Psoas muscle (tissue), 8 donors: ENCODE measurements around the gene PHACTR2. TPM values are rescaled to one million over a fixed set of nuclear protein-coding genes. Genes with fewer than 3 reads are reported as not detected.

ENCODE experiments used
- ATAC-seq, 4 donors: fragments of 200-7000 bp; cut with Tn5 transposase; one replicate each; pipeline ENCODE4 v1.9.1; 2020; ENCODE audit warnings: moderate library complexity in 3 of 4, mild to moderate bottlenecking in 2 of 4
- DNase-seq, 2 donors: peaks; one replicate each; pipeline ENCODE4 v3.0.0-alpha.2; 2020
- H3K27ac ChIP-seq: fragments of 200-600 bp; one replicate; pipeline ENCODE4 v1.8.0; 2022
- H3K27me3 ChIP-seq, 3 donors: fragments of 200-600 bp in 1 of 3; one replicate each; pipeline versions ENCODE4 v1.6.1 to v1.8.0; 2013 to 2022; ENCODE audit warnings: low read length in 2 of 3, mild to moderate bottlenecking in 2 of 3, moderate library complexity in 1 of 3; ENCODE audit not compliant: insufficient read depth in 3 of 3
- H3K36me3 ChIP-seq, 2 donors: fragments of 200-600 bp in 1 of 2; one replicate each; pipeline versions ENCODE4 v1.6.1 to v1.8.0; 2013 to 2022; ENCODE audit warnings: low read depth in 1 of 2, mild to moderate bottlenecking in 1 of 2, moderate library complexity in 1 of 2; ENCODE audit not compliant: insufficient read depth in 1 of 2
- H3K4me1 ChIP-seq: fragments of 200-600 bp; one replicate; pipeline ENCODE4 v1.8.0; 2022
- H3K4me3 ChIP-seq: fragments of 200-600 bp; one replicate; pipeline ENCODE4 v1.8.0; 2022; ENCODE audit warnings: mild to moderate bottlenecking
- H3K9me3 ChIP-seq: fragments of 200-600 bp; one replicate; pipeline ENCODE4 v1.8.0; 2022
- CTCF ChIP-seq: fragments of 200-600 bp; IDR thresholded peaks from one replicate; pipeline ENCODE4 v1.8.0; 2022; ENCODE audit warnings: antibody characterized with exemption
- WGBS, 3 donors: extraction: QIAGEN DNeasy Blood & Tissue Kit; methylation state at CpG; one replicate each; pipeline versions ENCODE4 v1.1.6 to v1.1.7; 2013; 5-methylcytosine and 5-hydroxymethylcytosine counted together
- intact Hi-C, 2 donors: fragments of 100-400 bp; cut with DNase I; formaldehyde crosslinking; loops; one replicate each; pipeline versions ENCODE4 v1.11.0 to v1.14.2; 2022
- polyA plus RNA-seq, 3 donors: library from polyadenylated mRNA; stranded (reverse); fragments of 200-250 nt; gene quantifications; one replicate each; pipeline ENCODE4 v1.2.3, GENCODE V29; 2013
- total RNA-seq, 4 donors: library from RNA; stranded (reverse); fragmentation: NEBNext Ultra II Directional in 2 of 4; extraction: Animal tissue kit (Norgen Biotek cat#: 25700) in 2 of 4; gene quantifications; one replicate each; pipeline versions ENCODE4 v1.2.1 to v1.2.4, GENCODE V29; 2021 to 2023
- donor health status: healthy with polysubstance abuse.
- donor health status: DM: no; HTN: no; CAD: no; lungs with moderate emphysema.
- donor health status: Bipolar disorder and iron deficiency.
- donor health status: healthy.
- donor health status: DM: yes; HTN: yes; CAD: no.
- donor health status: DM: no; HTN: no; CAD: no.
- donor health status: DM: no; HTN: no; CAD: no.
- donor health status: DM: yes; HTN: yes; CAD: no.

The PHACTR2 gene
- total and polyA plus RNA-seq, 7 donors = 3.4 to 48.8 (median 30.0) TPM

DNA sequence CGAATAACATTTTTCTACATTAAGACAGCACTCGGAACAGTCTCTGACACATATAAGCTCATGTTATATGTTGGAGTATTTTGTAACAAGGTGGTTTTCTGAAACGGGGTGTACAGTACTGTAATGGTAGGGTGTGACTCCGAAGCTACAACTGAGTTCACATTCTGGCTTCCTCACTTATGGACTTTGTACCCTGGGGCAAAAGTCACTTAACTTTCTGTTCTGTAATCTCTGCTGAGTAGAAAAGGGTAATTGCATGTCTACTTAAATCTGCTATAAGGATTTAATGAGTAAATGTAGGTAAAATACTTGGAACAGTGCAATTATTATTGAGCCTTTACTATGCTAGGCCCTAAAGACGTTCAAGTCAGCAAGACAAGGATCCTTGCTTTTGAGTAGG lies 160.6 kb downstream of the PHACTR2 start:
- Histone ChIP-seq H3K27ac (no peak overlapping the region), H3K36me3 (no peaks in the 10 kb centered on the region), H3K27me3 (no peaks in the 10 kb centered on the region), H3K9me3 (no peaks in the 10 kb centered on the region), H3K4me1 (no peaks in the 10 kb centered on the region), H3K4me3 (no peak overlapping the region)
- no peak for TF ChIP-seq CTCF
- DNase-seq (no peak), ATAC-seq (no peak)
- WGBS, 3 donors = 85 to 89% (median 87%) methylated on average over 5 of the region's 5 CpGs
- intact Hi-C loops = no loop called here

DNA sequence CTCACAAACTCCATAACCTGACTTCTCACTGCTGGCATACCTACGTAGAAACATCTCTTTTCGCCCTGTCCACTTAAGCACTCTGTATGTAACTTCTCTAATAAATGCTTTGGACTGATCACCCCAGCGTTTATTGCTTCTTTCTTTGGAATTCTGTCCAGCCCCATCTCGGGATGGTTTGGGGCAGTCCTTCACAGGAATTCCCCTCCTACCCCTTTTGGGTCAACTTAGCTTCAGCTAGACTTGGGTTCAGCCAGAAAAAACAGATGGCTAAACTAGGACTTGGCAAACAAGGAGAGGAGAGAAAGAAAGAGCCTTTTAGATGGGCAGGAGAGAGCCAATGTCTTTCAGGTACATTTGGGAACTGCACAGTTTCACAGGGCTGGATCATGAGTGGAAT lies 161.4 kb downstream of the PHACTR2 start:
- intact Hi-C loops = no loop called here
- DNase-seq (no peak), ATAC-seq (no peak)
- 53 to 67% (median 56%) methylated on average over 4 of the region's 4 CpGs for WGBS, 3 donors
- no peaks in the 10 kb centered on the region for H3K9me3 ChIP-seq
- H3K27me3 ChIP-seq = no peaks in the 10 kb centered on the region
- H3K4me3 ChIP-seq = no peak overlapping the region
- H3K36me3 ChIP-seq = no peaks in the 10 kb centered on the region
- H3K27ac ChIP-seq = no peak overlapping the region
- peaks cover 4% of the 10 kb centered on the region for H3K4me1 ChIP-seq
- TF ChIP-seq CTCF = no peak

- Histone ChIP-seq H3K36me3 (peaks cover 2 to 15% of the 10 kb centered on the region in 2 donors), H3K4me3 (no peak overlapping the region), H3K9me3 (no peaks in the 10 kb centered on the region), H3K27ac (no peak overlapping the region), H3K4me1 (peaks cover 15% of the 10 kb centered on the region), H3K27me3 (no peaks in the 10 kb centered on the region)
- intact Hi-C loops = loop anchor here (5.0 to 10.0 kb wide), 3 partner anchors 158 to 1894 kb away; partner anchors contain the start of gene EPM2A (in 1 of the 2)
- ATAC-seq (no peak), DNase-seq (no peak)
- no peak for TF ChIP-seq CTCF
- WGBS, 3 donors = 96 to 98% (median 97%) methylated on average over 6 of the region's 6 CpGs
Measured at GRCh38 chr6:143840595-143841265, 163.0 kb downstream of the PHACTR2 start.

DNA sequence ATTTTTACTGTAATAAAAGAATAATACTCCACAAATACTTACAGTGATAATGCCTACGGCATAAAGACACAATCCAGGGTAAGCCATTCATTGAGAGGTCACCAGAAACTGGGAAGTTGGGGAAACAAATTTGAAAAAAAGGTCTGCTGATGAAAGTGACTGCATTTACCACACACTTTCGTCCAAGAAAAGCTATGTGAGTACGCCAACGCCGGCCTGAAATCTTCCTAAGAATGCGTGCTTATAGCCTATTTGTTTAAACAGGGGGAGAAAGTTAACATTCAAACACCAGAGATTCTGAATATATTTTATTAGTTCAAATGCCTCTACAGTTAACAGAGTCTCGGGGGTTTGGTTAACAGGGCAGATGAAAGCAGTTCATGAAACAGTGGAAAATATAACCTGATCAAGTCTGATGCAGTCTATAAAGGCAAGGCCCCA lies 164.7 kb downstream of the PHACTR2 start:
- WGBS, 3 donors = 19 to 26% (median 19%) methylated on average over 7 of the region's 7 CpGs
- peak in 3 of 4 donors; percentile 36 to 52 (median 43) for ATAC-seq

More for the DNA sequence above, 164.7 kb downstream of the PHACTR2 start:
- DNase-seq = no peak
- H3K27ac ChIP-seq = peak overlapping the region; percentile 86
- intact Hi-C loops = loop anchor here (5.0 to 10.0 kb wide), 3 partner anchors 160 to 1892 kb away; partner anchors contain the start of gene EPM2A (in 1 of the 2)
- H3K27me3 ChIP-seq = no peaks in the 10 kb centered on the region
- H3K4me3 ChIP-seq = peak overlapping the region; percentile 85
- TF ChIP-seq CTCF = no peak
- H3K4me1 ChIP-seq = peaks cover 15% of the 10 kb centered on the region
- H3K9me3 ChIP-seq = no peaks in the 10 kb centered on the region
- H3K36me3 ChIP-seq = peaks cover 8 to 33% of the 10 kb centered on the region in 2 donors
